ENCODE measurements around the gene TNFAIP8L1.

The TNFAIP8L1 gene

GRCh38 chr19:4649392-4650047 lies 10.2 kb downstream of the TNFAIP8L1 start:
- no peak for DNase-seq (ENCODE audit: low read depth in 2 of 2)

GRCh38 chr19:4650159-4650558 lies 10.8 kb downstream of the TNFAIP8L1 start:
- no peak for DNase-seq (ENCODE audit: low read depth in 2 of 2)

- DNase-seq (ENCODE audit: low read depth in 2 of 2): no peak
Measured at GRCh38 chr19:4652075-4652474, 12.8 kb downstream of the TNFAIP8L1 start.

- no peak for DNase-seq (ENCODE audit: low read depth in 2 of 2)
Measured at GRCh38 chr19:4653793-4654436, 14.6 kb downstream of the TNFAIP8L1 start.

- no peak for DNase-seq (ENCODE audit: low read depth in 2 of 2)
Measured at GRCh38 chr19:4654437-4655361, 15.4 kb downstream of the TNFAIP8L1 start.

- no peak for DNase-seq (ENCODE audit: low read depth in 2 of 2)
Measured at GRCh38 chr19:4656102-4656501, 16.8 kb downstream of the TNFAIP8L1 start.

GRCh38 chr19:4657262-4657661 lies 17.9 kb downstream of the TNFAIP8L1 start:
- no peak for DNase-seq (ENCODE audit: low read depth in 2 of 2)

- DNase-seq (ENCODE audit: low read depth in 2 of 2): no peak
Measured at GRCh38 chr19:4657835-4658234, 18.5 kb downstream of the TNFAIP8L1 start.

- DNase-seq (ENCODE audit: low read depth in 2 of 2): no peak
Measured at GRCh38 chr19:4660181-4660791, 21.0 kb downstream of the TNFAIP8L1 start.

- no peak for DNase-seq (ENCODE audit: low read depth in 2 of 2)
Measured at GRCh38 chr19:4660993-4661392, 21.7 kb downstream of the TNFAIP8L1 start.

GRCh38 chr19:4662020-4662695 lies 22.8 kb downstream of the TNFAIP8L1 start:
- DNase-seq (ENCODE audit: low read depth in 2 of 2): no peak

GRCh38 chr19:4662812-4663211 lies 23.5 kb downstream of the TNFAIP8L1 start:
- DNase-seq (ENCODE audit: low read depth in 2 of 2): no peak

- DNase-seq (ENCODE audit: low read depth in 2 of 2): no peak
Measured at GRCh38 chr19:4664642-4665041, 25.3 kb downstream of the TNFAIP8L1 start.

- peak; percentile 79 to 86 for DNase-seq (ENCODE audit: low read depth in 2 of 2)
Measured at GRCh38 chr19:4669723-4670480, 30.6 kb downstream of the TNFAIP8L1 start, which contains the start of gene MYDGF. MYDGF (minus strand) TSS chr19:4670342; CDS start chr19:4670334, 8 bp downstream.

- DNase-seq (ENCODE audit: low read depth in 2 of 2): no peak
Measured at GRCh38 chr19:4671185-4671851, 32.0 kb downstream of the TNFAIP8L1 start.

GRCh38 chr19:4673216-4673615 lies 33.9 kb downstream of the TNFAIP8L1 start:
- no peak for DNase-seq (ENCODE audit: low read depth in 2 of 2)

- no peak for DNase-seq (ENCODE audit: low read depth in 2 of 2)
Measured at GRCh38 chr19:4673726-4674125, 34.4 kb downstream of the TNFAIP8L1 start.

GRCh38 chr19:4675346-4675745 lies 36.0 kb downstream of the TNFAIP8L1 start:
- no peak for DNase-seq (ENCODE audit: low read depth in 2 of 2)

- no peak for DNase-seq (ENCODE audit: low read depth in 2 of 2)
Measured at GRCh38 chr19:4676955-4677731, 37.8 kb downstream of the TNFAIP8L1 start.

Measured in activated CD8-positive, alpha-beta memory T cell treated with anti-CD3 and anti-CD28 coated beads for 4 hours (primary cell).